MM.1S (cell line): ENCODE data around the gene FOXP1.

Experiments
- DNase-seq: peaks from one replicate; pipeline ENCODE4 v3.0.0-alpha.2; 2015
- H2AFZ ChIP-seq: fragments of 300-600 bp; sonication (generic); 2 replicates; pipeline ENCODE4 v1.6.0; 2016; ENCODE audit warnings: antibody characterized with exemption, low read length
- H3F3A ChIP-seq: fragments of 300-600 bp; sonication (generic); 2 replicates; pipeline ENCODE4 v1.6.1; 2016; ENCODE audit warnings: mild to moderate bottlenecking, antibody characterized with exemption, low read length, moderate library complexity, mixed read lengths; ENCODE audit not compliant: insufficient read depth
- H3K27ac ChIP-seq: fragments of 300-600 bp; sonication (generic); 2 replicates; pipeline ENCODE4 v1.5.1; 2016; ENCODE audit warnings: mild to moderate bottlenecking, low read length
- H3K27me3 ChIP-seq: fragments of 300-600 bp; sonication (generic); replicated peaks from 2 replicates; pipeline ENCODE4 v1.6.0; 2016; ENCODE audit warnings: low read length; ENCODE audit not compliant: insufficient read depth
- H3K36me3 ChIP-seq: fragments of 300-600 bp; sonication (generic); replicated peaks from 2 replicates; pipeline ENCODE4 v1.6.1; 2016; ENCODE audit warnings: mild to moderate bottlenecking, low read length, mixed read lengths; ENCODE audit not compliant: insufficient read depth
- H3K4me1 ChIP-seq: fragments of 300-600 bp; sonication (generic); 2 replicates; pipeline ENCODE4 v1.6.1; 2016; ENCODE audit warnings: low read length, mixed read lengths
- H3K4me2 ChIP-seq: fragments of 300-600 bp; sonication (generic); 2 replicates; pipeline ENCODE4 v1.6.0; 2016; ENCODE audit warnings: low read depth, low read length
- H3K4me3 ChIP-seq: fragments of 300-600 bp; sonication (generic); 2 replicates; pipeline ENCODE4 v1.5.1; 2016; ENCODE audit warnings: low read length, mixed read lengths
- H3K79me2 ChIP-seq: fragments of 300-600 bp; sonication (generic); 2 replicates; pipeline ENCODE4 v1.6.1; 2016; ENCODE audit warnings: mixed run types, low read length, mixed read lengths
- H3K9ac ChIP-seq: fragments of 300-600 bp; sonication (generic); 2 replicates; pipeline ENCODE4 v1.6.1; 2016; ENCODE audit warnings: low read length, mixed read lengths
- H3K9me2 ChIP-seq: fragments of 300-600 bp; sonication (generic); replicated peaks from 2 replicates; pipeline ENCODE4 v1.6.1; 2016; ENCODE audit warnings: mild to moderate bottlenecking, low read length, mixed read lengths; ENCODE audit not compliant: insufficient read depth
- H3K9me3 ChIP-seq: fragments of 300-600 bp; sonication (generic); replicated peaks from 2 replicates; pipeline ENCODE4 v1.6.1; 2016; ENCODE audit warnings: mild to moderate bottlenecking, low read length, mixed read lengths; ENCODE audit not compliant: insufficient read depth
- H4K20me1 ChIP-seq: fragments of 300-600 bp; sonication (generic); 2 replicates; pipeline ENCODE4 v1.6.1; 2016; ENCODE audit warnings: mild to moderate bottlenecking, low read length, moderate library complexity, mixed read lengths; ENCODE audit not compliant: insufficient read depth
- EZH2 ChIP-seq: fragments of 300-600 bp; sonication (generic); optimal IDR thresholded peaks from 2 replicates; pipeline ENCODE3; 2017; ENCODE audit warnings: low read depth, mild to moderate bottlenecking, antibody characterized with exemption, low read length, mixed read lengths
- EZH2phosphoT487 ChIP-seq: fragments of 300-600 bp; sonication (generic); IDR thresholded peaks from 2 replicates; pipeline ENCODE4 v1.6.1; 2018; ENCODE audit warnings: antibody characterized with exemption, low read length
- TF ChIP-seq, protein P1 (sequence below): fragments of 300-600 bp; sonication (generic); IDR thresholded peaks from 2 replicates; pipeline ENCODE4 v1.5.1; 2016; ENCODE audit warnings: antibody characterized with exemption, low read length, mixed read lengths

FOXP1 gene

DNA sequence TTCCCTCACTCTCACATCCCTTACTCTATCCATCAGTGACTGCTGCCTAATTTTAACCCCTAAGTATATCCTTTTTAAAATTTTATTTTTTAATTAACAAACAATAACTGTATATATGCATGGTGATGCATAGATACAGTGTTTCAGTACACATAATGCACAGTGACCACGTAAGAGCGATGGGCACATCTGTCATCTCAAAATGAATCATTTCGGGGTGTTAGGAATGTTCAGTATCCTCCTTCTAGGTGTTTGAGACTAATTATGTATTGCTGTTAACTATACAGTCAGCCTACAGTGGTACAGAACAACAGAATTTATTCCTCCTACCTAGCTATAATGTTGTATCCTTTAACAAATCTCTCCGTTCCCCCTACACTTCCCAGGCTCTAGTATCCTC, 307.0 kb downstream of the FOXP1 start:
- Histone ChIP-seq H2AFZ (no peak overlapping the region), H3K4me3 (no peak overlapping the region), H3K27ac (no peak overlapping the region), H3K4me1 (no peaks in the 10 kb centered on the region), H3K4me2 (no peak overlapping the region), H3K36me3 (no peaks in the 10 kb centered on the region), H3F3A (no peaks in the 10 kb centered on the region), H3K9me3 (no peaks in the 10 kb centered on the region), H3K27me3 (no peaks in the 10 kb centered on the region), H4K20me1 (no peaks in the 10 kb centered on the region), H3K79me2 (no peaks in the 10 kb centered on the region), H3K9me2 (no peaks in the 10 kb centered on the region), H3K9ac (no peak overlapping the region)
- no peak for TF ChIP-seq EZH2
- TF ChIP-seq, protein P1, sequence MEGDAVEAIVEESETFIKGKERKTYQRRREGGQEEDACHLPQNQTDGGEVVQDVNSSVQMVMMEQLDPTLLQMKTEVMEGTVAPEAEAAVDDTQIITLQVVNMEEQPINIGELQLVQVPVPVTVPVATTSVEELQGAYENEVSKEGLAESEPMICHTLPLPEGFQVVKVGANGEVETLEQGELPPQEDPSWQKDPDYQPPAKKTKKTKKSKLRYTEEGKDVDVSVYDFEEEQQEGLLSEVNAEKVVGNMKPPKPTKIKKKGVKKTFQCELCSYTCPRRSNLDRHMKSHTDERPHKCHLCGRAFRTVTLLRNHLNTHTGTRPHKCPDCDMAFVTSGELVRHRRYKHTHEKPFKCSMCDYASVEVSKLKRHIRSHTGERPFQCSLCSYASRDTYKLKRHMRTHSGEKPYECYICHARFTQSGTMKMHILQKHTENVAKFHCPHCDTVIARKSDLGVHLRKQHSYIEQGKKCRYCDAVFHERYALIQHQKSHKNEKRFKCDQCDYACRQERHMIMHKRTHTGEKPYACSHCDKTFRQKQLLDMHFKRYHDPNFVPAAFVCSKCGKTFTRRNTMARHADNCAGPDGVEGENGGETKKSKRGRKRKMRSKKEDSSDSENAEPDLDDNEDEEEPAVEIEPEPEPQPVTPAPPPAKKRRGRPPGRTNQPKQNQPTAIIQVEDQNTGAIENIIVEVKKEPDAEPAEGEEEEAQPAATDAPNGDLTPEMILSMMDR, result no peak
- TF ChIP-seq EZH2phosphoT487, result no peak
- DNase-seq, result no peak

DNA sequence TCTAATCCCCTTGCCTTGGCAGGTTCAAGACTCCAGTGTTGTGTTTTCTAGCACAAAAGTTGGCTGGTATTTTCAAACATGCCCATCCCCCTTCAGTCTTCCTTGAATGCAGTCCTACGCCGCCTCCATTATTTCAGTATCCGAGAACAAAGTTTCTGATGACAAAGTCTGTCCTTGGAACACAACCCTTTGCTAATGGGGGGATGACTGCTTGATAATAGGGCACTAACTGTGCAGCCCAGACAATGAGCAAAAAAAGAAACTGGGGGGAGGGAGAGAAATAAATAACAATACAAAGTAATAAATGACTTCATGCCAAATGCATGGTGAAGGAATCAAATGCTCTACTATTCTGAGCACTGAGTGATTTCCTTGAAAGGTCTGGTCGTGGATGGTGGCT, 310.1 kb downstream of the FOXP1 start:
- Histone ChIP-seq H3K4me1 (no peaks in the 10 kb centered on the region), H3K9ac (no peak overlapping the region), H3K4me3 (no peak overlapping the region), H3K36me3 (no peaks in the 10 kb centered on the region), H3K79me2 (no peaks in the 10 kb centered on the region), H3F3A (no peaks in the 10 kb centered on the region), H2AFZ (no peak overlapping the region), H3K27ac (no peak overlapping the region), H3K9me2 (no peaks in the 10 kb centered on the region), H3K4me2 (no peak overlapping the region), H3K9me3 (no peaks in the 10 kb centered on the region), H4K20me1 (no peaks in the 10 kb centered on the region), H3K27me3 (no peaks in the 10 kb centered on the region)
- TF ChIP-seq EZH2, result no peak
- DNase-seq, result no peak

- Histone ChIP-seq H3K9me3 (no peaks in the 10 kb centered on the region), H3F3A (no peaks in the 10 kb centered on the region), H3K4me1 (no peaks in the 10 kb centered on the region), H3K9me2 (no peaks in the 10 kb centered on the region), H3K4me3 (no peak overlapping the region), H3K9ac (no peak overlapping the region), H3K4me2 (no peak overlapping the region), H2AFZ (no peak overlapping the region), H4K20me1 (no peaks in the 10 kb centered on the region), H3K27ac (no peak overlapping the region), H3K79me2 (no peaks in the 10 kb centered on the region), H3K27me3 (no peaks in the 10 kb centered on the region), H3K36me3 (no peaks in the 10 kb centered on the region)
- TF ChIP-seq, protein P1, result no peak
- no peak for TF ChIP-seq EZH2
- TF ChIP-seq EZH2phosphoT487, result no peak
- no peak for DNase-seq
These were observed 311.9 kb downstream of the FOXP1 start for GRCh38 chr3:71271596-71271995.

DNA sequence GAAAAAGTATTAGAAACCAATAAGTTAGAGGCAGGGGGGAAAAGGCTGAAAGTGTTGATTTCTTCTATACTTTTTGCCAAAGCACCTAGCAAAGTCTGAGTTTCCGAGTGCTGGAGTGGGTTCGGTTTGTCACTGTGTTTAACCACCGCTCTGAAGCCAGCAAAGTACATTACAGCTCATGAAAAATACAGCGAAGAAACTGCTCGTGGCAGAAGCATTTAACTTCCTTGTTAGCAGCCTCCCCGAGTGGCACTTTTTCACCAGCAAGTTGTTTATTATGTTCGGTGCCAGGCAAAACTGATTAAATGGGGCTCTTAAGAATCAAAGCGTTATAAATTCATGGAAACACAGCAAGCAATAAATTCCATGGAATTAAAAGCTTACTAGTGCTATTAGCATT, 313.6 kb downstream of the FOXP1 start:
- H3K4me2 ChIP-seq, result no peak overlapping the region
- no peak overlapping the region for H3K9ac ChIP-seq
- H3K4me1 ChIP-seq, result no peaks in the 10 kb centered on the region
- H4K20me1 ChIP-seq, result no peaks in the 10 kb centered on the region
- H3K9me2 ChIP-seq, result no peaks in the 10 kb centered on the region
- H3K9me3 ChIP-seq, result no peaks in the 10 kb centered on the region
- H3F3A ChIP-seq, result no peaks in the 10 kb centered on the region
- no peaks in the 10 kb centered on the region for H3K27me3 ChIP-seq
- H3K4me3 ChIP-seq, result no peak overlapping the region
- TF ChIP-seq EZH2phosphoT487, result no peak
- TF ChIP-seq EZH2, result no peak
- TF ChIP-seq, protein P1, result no peak
- no peaks in the 10 kb centered on the region for H3K79me2 ChIP-seq
- DNase-seq, result no peak
- no peak overlapping the region for H2AFZ ChIP-seq
- H3K36me3 ChIP-seq, result no peaks in the 10 kb centered on the region
- H3K27ac ChIP-seq, result no peak overlapping the region
